Hippocampal formation (tissue), 2 donors: ENCODE measurements around the gene NEO1.
A peak's percentile ranks its signal among the peaks of the same experiment; 100 is the strongest.
"Not testable (repeated sequence)": the region's sequence is repeated elsewhere in the genome, so short reads cannot be mapped to it uniquely, and the experiment has no call there.

Experiments
- DNase-seq, 2 donors: peaks; one replicate each; lab custom pipeline; 2025; lab: John Stamatoyannopoulos, UW

Gene NEO1

DNA sequence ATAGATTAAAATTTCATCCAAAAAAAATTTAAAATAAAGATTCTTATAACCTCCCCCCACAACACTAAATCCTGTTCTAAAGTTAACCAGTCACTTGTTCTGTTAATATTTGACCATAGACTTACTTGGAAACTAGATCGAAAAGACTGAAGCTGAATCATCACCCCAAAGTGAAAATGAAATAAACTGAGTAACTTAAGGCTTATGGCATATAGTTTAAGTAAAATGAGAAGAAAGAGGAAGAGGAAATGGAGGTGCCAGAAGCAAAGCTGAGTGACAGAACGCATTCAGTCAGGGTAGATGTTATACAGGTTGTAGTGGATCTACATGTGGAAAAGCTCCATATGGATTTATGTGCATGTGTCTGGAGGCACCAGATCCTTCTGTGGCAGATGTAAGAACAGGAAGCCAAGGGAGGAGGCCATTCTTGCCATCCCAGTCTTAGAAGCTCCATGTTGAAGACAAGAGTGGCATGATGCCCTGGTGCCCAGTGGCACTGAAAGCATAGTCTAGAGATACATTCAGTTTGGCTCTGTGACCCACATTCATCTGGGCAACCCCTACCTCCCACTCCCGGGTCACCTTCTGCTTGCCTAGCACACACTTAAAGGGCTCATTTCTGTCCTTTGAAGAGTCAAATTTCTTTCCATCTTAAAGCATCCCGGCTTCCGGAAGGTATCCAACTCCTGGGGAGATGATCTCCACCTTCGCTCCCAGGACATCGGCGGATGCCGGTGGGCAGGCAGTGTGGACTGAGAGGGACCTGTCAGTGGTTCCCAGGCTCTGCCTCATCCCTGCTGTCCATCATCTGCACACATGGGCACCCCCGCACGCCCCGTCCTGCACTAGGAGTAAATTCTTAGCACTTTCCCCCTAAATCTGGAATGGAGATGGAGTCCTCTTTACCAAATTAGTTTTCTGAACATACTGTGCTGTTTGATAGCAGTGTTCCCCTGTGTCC is 90.8 kb downstream of the NEO1 start:
- no peak for DNase-seq

DNA sequence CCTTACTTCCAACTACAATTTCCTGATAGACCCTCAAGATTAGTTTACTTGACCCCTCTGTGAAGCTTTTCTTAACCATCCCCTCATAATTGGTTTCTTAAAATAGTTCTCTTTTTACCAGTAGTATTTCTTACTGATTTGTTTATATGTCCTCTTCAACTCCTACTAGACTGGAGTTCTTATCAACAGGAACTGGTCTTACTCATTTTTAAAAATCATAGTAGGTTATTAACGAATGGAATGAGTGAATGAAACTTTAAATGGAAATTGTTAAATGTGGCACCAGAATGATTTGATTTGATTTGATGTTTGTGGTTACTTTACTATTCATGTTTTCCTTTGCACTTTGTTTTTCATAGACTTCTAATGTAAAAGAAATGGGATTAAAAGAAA is 91.5 kb downstream of the NEO1 start:
- no peak for DNase-seq

DNA sequence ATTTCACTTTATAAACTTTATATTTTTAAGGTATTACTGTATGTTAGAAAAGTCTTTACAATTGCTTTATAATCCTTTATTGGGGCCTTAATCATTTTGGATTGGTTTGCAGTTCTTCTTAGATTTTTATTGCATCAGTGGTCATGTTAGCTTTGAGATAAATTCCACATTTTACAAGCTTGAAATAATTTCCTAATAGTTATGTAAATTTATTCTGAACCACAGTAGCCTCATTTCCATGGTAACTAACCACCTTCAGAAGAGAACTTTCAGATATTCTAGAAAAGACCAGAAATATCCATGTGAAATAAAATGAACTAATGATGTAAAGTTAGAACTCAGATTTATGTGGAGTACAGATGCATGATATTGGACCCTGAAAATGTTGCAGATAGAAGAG is 94.2 kb downstream of the NEO1 start:
- no peak for DNase-seq

DNA sequence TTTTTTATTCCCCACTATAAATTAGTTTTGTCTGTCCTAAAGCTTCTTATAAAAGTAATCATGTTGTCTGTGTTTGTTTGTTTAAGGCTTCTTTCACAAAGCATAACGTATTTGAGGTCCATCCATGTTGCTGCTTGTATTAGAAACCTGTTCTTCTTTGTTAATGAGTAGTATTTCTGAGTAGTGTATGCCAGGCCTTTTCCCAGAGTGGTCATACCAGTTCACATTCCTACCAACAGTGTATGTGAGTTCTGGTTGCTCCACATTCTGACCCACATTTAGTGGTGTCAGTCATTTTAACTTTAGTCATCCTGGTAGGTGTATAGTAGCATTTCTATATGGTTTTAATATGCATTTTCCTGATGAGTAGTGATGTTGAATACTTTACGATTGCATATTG is 98.6 kb downstream of the NEO1 start:
- DNase-seq: no peak

DNA sequence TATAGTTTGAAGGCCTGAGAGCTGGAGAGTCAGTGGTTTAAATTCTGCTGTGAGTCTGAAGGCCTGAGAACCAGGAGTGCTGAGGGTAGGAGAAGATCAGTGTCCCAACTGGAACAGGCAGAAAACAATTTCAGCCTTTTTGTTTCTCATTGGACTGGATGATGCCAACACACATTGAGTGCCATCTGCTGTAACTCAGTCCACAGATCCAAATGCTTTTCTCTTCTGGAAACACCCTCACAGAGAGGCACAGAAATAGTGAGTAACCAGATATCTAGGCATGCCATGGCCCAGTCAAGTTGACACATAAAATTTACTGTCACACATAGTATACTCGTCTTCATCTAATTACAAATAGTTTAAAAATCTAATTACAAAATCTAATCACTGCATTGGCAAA is 100.8 kb downstream of the NEO1 start:
- no peak for DNase-seq

DNA sequence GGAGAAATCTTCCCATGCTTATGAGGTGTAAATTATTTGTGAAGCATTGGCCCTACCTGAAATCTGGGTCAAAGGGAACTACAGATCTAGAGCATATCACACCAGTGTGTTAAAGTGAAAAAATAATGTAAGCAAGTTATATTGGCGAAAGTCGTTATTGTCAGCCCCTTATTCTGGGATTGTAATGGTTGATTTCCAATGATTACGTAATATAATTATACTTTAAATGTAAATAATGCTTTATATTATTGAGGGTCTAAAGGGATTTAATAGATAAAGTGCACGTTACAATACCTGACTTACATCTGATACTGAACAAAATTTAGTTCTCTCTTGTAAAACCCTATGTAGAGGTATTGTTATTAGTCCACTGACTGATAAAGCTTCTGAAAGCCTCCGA is 101.2 kb downstream of the NEO1 start:
- DNase-seq: no peak

DNA sequence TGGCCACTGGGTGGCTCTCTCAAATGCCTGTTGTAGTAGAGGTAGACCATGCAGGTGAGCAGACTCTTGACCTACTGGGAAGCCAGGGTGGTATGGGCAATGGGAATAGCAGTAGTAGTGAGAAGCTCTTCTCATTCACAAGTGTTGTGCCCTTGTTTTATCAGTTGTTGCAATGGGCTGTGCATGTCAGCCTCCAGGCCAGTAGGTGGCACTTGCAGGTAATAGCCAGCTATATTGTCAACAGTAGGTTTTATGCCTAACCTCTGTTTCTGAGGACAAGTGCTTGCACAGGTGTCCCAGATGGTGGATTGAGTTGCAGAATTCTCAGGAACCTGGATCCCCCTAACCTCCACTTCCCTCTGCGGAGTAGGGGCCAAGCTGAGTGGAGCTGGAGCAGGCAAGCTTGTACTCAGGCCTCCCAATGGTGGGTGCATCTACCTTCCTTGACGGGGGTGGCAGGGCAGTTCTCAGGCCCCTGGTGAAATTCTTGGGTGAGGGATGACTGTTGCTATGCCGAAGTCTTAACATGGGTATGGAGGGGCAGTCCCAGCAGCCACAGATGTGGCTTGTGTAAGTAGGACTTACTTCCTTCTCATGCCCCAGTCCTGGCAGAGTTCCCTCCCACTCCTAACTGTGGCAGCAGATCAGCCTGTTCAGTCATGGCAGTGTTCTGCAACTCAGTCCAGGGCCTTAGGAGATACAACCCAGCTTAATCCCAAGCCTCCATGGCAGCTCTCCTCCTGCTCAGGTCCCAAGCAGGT is 104.3 kb downstream of the NEO1 start:
- DNase-seq: no peak

DNA sequence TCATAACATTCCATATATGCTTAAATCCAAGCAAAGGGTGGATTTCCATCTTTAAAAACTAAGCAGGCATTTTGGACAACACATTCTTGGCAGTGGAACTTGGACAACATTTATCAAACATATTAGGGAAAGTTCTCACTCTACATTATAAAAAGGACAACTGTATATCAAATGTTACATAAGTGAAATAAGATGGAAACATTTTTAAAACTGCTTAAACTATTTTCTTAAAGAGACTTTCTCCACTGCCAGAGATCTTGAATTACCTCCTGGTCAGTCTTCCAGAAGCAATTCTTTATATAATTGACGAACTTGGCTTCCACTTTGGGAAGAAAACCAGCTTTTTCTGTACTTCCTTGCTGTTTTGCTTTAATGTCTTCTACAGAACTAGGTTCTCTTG is 109.3 kb downstream of the NEO1 start:
- no peak for DNase-seq

DNA sequence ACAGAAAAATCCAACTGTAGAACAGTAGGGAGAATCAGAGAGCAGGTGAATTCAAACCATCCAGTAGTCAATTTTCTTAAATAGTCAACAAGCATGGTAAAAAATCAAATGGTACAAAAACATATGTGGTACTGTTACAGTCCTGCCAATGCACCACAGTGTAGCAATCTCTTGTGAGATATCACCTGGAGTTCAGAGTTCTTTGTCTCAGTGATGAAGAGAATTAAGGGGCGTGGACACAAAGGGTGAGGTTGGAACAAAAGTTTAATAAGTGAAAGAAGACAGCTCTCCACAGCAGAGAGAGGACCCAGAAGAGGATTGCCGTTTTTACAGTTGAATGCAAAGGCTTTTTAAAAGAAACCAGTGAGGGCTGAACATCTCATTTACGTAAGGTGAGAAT is 113.2 kb downstream of the NEO1 start:
- no peak for DNase-seq

DNA sequence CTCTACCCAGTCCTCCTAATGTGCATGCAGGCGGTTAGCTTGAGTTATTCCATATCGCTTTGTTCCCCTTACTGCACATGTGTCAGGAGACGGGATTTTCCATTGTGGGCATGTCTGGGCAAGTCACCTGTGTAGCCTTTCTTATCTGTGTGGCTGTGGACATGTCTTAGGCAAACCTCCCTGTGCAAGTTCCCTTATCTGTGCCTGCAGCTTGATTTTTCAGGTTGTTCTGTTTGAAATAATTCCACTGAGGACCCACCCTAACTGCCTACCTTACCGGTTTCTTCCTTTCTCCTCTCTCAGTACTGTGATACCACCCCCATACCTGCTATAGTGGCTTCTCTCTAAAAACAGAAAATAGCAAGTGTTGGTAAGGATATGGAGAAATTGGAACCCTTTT is 113.6 kb downstream of the NEO1 start:
- no peak for DNase-seq

DNA sequence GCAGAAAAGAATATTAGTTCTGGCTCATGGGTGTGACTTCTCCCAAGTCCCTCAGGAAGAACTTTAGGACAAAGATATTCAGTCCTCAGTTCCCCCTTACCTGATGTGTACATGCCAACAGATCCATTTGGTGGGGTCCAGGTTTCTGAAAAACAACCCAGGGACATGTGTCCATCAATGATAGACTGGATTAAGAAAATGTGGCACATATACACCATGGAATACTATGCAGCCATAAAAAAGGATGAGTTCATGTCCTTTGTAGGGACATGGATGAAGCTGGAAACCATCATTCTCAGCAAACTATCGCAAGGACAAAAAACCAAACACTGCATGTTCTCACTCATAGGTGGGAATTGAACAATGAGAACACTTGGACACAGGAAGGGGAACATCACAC is 114.4 kb downstream of the NEO1 start:
- not testable (repeated sequence) for DNase-seq

DNA sequence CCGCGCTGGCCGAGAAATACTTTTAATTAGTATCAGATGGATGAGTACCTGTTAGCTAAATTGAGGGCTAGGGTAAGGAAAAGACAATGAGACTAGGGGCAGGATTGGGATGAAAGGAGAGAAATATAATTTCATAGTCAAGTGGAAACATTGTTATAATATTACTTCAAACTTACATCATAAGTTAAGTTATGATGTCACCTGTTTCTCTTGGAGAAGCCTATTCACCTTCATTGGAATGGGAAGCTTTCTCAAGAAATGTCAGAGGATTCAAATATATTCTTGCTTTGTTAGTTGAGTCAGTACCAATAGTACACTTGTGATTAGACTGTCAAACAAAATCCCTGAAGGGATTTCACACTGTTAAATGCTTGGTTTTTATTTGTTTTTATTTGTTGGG is 116.2 kb downstream of the NEO1 start:
- no peak for DNase-seq

DNA sequence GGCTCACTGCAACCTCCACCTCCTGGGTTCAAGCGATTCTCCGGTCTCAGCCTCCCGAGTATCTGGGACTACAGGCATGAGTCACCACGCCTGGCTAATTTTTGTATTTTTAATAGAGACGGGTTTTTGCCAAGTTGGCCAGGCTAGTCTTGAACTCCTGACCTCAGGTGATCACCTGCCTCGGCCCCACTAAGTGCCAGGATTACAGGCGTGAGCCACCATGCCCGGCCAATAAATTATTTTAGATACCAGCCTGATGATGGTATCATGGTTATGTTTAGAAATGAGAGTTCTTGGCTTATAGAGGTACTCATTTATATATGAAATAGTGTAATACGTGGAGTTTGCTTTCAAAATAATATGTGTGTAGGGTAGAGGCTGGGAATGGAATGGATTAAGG is 119.4 kb downstream of the NEO1 start:
- DNase-seq: no peak

DNA sequence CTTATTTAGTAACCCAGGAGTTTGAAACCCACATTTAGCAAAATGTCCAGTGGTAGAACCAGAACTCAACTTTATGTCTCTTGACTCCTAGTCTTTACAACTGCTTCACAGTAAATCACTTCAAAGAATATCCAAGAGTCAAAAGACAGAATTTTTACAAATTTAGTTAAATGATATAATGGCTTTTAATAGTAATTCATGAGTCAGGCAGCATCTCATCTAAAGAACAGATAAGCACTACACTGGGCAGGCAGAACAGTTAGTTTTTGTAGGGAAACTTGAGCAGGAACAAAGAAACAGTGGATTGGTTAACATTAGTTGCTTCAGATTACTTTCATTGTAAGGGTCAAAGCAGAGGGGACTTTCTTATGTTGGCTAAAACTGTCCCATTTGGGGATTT is 120.2 kb downstream of the NEO1 start:
- DNase-seq: no peak

DNA sequence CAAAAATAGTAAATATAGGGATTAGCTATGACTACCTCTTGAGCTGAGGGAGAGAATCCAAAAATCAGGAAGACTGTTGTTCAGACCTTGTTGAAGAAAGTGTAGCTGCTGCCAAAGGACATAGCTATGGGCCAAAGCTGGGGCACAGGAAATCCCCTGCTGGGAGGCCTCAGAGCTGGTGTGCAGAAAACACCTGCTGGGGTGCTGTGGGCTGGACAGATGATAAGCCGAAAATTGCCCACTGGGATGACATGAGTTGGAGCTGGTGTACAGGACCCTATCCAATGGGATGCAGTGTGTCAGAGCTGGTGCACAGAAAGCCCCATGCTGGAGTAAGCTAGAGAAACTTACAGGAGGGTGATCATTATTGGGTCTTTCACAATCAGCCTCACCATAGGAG is 121.9 kb downstream of the NEO1 start:
- no peak for DNase-seq

DNA sequence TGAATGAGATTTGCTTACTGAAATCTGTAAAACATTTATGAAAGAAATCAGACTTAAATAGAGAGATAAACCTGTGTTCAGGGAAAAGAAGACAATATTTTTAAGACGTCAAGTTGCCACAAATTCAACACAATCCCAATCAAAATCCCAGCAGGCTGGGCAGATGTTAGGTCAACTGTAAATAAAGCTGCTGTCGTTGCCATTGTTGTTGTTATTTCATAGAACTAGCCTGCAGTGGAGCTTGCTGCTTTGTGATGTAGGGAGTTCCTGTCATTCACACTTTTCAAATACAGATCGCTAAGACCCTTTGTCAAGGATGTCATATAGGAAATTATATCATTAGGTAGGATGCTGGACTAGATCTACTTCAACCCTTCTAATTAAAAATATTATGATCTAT is 123.1 kb downstream of the NEO1 start:
- no peak for DNase-seq

DNA sequence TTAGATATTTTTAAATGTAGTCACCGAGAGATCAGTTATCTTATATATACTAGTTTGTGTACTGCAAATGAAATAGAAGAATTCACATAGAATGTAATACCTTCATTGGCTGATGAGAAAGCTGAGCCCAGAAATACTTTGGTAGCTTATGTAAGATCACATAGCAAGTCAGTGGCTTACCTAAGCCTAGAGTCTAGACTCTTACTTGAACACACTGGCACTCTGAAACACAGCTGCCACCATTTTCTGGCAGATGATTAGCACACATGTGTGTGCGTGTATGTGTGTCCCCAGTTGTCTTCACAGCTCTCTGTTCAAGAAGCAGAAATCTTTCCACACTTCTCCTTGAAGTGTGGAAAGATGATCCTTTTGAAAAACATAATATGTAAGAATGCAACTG is 124.3 kb downstream of the NEO1 start:
- no peak for DNase-seq

DNA sequence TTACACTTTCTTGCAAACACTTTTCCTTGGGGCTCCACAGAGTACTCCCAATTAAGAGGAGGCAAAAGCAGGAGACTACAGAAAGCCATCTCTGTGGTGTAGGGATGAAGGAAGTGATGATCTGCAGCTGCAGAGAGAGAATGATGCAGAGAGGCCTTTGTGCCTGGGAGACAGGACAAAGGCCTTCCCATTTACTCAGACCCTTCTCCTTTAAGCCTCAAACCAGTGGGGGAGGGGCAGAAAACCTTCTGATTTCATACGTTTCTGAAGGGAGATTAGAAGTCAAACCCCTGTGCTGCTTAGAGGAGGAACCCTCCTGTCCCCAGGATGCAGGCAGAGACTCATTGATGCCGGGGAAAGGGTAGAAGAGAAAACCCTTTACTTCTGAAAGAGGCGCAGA is 130.8 kb downstream of the NEO1 start:
- DNase-seq: peak; percentile 2 to 10

DNA sequence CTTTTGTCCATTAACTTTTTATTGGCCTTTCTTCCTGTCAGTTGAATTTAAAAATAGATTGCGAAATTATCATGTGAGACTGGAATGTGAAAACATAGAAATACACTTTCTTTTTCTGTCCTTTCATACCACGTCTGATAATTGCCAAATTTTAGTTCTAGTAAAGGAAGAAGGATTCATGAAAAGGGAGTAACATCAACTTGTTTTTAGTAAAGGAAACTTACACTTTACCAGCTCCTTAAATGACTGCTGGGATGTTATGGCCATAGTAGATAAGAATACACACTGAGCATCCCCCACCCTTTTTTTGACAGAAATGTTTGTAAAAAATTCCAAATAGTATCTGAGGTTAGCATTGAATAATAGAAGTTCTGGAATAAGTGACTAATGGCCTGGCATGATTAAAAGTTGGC is 137.9 kb downstream of the NEO1 start:
- DNase-seq: no peak

DNA sequence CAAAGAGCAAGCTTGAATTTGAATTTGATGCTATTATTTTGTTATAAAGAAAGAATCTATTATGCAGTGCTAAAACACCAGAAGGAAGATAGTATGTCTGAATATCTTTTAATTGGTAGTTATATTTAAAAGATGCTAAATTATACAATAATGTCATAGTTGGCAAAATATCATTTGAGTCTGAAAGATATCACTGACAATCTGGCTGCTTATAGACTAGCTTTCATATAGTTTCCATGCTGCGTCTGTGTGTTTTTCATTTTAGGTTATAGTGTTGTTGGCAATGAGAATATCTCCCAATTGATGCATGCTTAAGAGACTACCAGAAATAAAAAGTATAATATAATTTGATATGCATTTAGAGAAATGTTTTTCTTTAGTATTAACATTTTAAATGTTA is 142.9 kb downstream of the NEO1 start:
- no peak for DNase-seq

DNA sequence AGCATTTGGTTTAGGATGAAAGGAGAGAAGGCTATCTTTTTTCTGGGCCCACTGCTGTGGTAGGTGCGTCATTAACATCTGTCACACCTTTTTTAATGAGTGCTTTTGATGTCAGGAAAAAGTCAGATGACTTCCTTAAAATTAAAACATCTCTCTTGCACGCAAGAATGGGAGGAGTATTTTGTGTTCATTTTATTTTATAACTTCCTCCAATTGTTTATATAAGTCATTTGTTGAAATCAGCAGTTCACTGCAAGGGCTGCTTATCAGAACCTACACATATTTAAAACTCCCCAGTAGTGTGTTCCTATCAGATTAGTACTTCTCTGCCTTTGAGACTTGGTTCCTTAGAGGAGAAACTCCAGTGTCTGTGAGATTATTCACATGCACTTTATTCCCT is 143.8 kb downstream of the NEO1 start:
- DNase-seq: no peak

DNA sequence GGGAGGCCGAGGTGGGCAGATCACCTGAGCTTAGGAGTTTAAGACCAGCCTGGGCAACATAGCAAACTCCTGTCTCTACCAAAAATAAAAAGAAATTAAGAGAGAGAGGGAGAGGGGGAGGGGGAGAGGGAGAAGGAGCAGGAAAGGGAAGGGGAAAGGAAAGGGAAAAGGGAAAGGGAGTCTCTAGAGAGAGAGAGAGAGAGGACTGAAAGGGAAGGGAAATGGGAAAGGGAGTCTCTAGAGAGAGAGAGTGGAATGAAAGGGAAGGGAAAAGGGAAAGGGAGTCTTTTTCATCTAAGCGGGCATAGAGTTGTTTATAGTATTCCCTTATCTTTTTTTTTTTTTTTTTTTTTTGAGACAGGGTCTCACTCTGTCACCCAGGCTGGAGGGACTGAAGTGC is 148.1 kb downstream of the NEO1 start:
- DNase-seq: no peak

DNA sequence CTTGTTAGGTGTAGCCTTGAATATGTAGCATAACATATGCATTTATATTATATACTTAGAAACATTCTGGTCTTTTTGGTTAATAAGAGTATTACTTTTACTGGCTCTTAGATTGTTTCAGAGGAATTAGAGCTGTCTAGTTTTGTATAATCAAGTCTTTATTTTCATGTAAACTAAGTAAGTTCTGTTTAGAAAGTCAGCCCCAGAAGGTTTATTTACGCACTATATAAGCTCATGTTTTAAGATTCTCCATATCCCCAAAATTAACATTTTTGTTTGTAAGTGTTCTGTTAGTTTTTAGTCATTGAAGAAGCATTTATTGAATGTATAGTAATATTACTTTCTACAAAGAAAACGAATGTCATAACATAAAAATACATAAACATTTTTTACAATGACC is 158.4 kb downstream of the NEO1 start:
- no peak for DNase-seq
